AG04449 (cell line): ENCODE results near the gene FUT8.

Source experiments
- CTCF ChIA-PET: fragments of 350-600 bp; formaldehyde crosslinking; extraction: SDS; loops from one replicate; lab custom pipeline; 2021; ENCODE audit warnings: antibody characterized with exemption; lab: Yijun Ruan, JAX
- POLR2A ChIA-PET: fragments of 400-600, 350-600 bp; formaldehyde crosslinking; extraction: SDS; loops from one replicate; lab custom pipeline; 2020; ENCODE audit warnings: antibody characterized with exemption, inconsistent platforms; lab: Yijun Ruan, JAX
- DNase-seq: peaks from one replicate; pipeline ENCODE4 v3.0.0-alpha.2; 2010; ENCODE audit warnings: low read depth, low spot score
- H3K4me3 ChIP-seq: 2 replicates; pipeline ENCODE4 v1.5.1; 2011; ENCODE audit warnings: low read depth, mild to moderate bottlenecking, control low read depth, low read length
- CTCF ChIP-seq: IDR thresholded peaks from one replicate; pipeline ENCODE4 v1.5.1; 2011; ENCODE audit warnings: mild to moderate bottlenecking, moderate library complexity, low read length, control low read depth, inconsistent platforms; ENCODE audit not compliant: insufficient read depth; ENCODE audit errors: missing control alignments

Gene FUT8

GRCh38 chr14:65492266-65492665 is 79.7 kb downstream of the FUT8 start:
- POLR2A ChIA-PET: no interaction called here
- TF ChIP-seq CTCF: no peak
- DNase-seq: no peak
- H3K4me3 ChIP-seq: no peak overlapping the region
- CTCF ChIA-PET: no interaction called here

GRCh38 chr14:65495196-65495595 is 82.7 kb downstream of the FUT8 start:
- CTCF ChIA-PET: no interaction called here
- no peak for DNase-seq
- no peak overlapping the region for H3K4me3 ChIP-seq
- POLR2A ChIA-PET: no interaction called here
- no peak for TF ChIP-seq CTCF

- CTCF ChIA-PET: no interaction called here
- DNase-seq: no peak
- TF ChIP-seq CTCF: no peak
- POLR2A ChIA-PET: no interaction called here
- H3K4me3 ChIP-seq: no peak overlapping the region
These were observed 83.9 kb downstream of the FUT8 start for GRCh38 chr14:65496178-65496993.

GRCh38 chr14:65499138-65499537 is 86.6 kb downstream of the FUT8 start:
- DNase-seq: no peak
- TF ChIP-seq CTCF: no peak
- no peak overlapping the region for H3K4me3 ChIP-seq
- ChIA-PET POLR2A (no interaction called here), CTCF (interaction anchor here (1.1 kb wide), 1 partner anchor 9 kb away, joined by 3 read pairs; no protein-coding TSS in a partner anchor)

GRCh38 chr14:65500075-65500474 is 87.5 kb downstream of the FUT8 start:
- POLR2A ChIA-PET: no interaction called here
- TF ChIP-seq CTCF: no peak
- CTCF ChIA-PET: interaction anchor here (0.7 to 1.1 kb wide), 2 partner anchors 10 to 13 kb away, joined by 3 read pairs; no protein-coding TSS in a partner anchor
- H3K4me3 ChIP-seq: no peak overlapping the region
- no peak for DNase-seq

- POLR2A ChIA-PET: no interaction called here
- no peak overlapping the region for H3K4me3 ChIP-seq
- peak; percentile 12 for TF ChIP-seq CTCF
- DNase-seq: no peak
- CTCF ChIA-PET: interaction anchor here (0.6 to 1.6 kb wide), 6 partner anchors 11 to 323 kb away, joined by 3 to 6 read pairs (median 4); no protein-coding TSS in a partner anchor
These were observed 88.8 kb downstream of the FUT8 start for GRCh38 chr14:65501328-65501727.
